Measurements from ENCODE around the gene TRAK1. TPM values are rescaled to one million over a fixed set of nuclear protein-coding genes. Genes with fewer than 3 reads are reported as not detected.

The TRAK1 gene
- total RNA-seq, 1 donor = 52.2 TPM

- DNase-seq (ENCODE audit: low read depth) = peak; percentile 37
- H3K4me3 ChIP-seq (ENCODE audit: low read depth, low read length) = no peak overlapping the region
- TF ChIP-seq CTCF (IDR thresholded peaks at IDR 0.05; ENCODE audit: insufficient read depth, low read depth, low read length) = peak; percentile 11
These were observed 123.6 kb downstream of the TRAK1 start for GRCh38 chr3:42214565-42215283.

DNA sequence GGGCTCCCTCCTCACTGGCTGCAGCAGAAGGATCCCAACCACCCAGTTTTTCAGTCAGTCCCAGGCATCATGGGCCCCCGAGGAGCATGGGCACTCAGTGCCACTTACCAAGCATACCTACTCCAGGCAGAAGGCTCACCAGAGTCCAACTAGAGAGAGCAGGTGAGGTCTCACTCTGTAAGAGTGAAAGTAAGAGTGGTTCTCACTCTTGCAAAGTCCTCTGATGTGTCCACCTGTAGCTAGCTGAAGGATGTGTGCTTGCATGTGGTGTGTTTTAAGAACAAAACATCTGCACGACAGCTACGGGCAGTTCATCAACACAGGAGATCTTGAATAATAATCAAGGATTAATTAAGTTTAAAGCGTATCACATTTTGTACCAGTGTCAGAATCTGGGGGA lies 125.1 kb downstream of the TRAK1 start:
- TF ChIP-seq CTCF (IDR thresholded peaks at IDR 0.05; ENCODE audit: insufficient read depth, low read depth, low read length) = no peak
- H3K4me3 ChIP-seq (ENCODE audit: low read depth, low read length) = no peak overlapping the region
- no peak for DNase-seq (ENCODE audit: low read depth)

DNA sequence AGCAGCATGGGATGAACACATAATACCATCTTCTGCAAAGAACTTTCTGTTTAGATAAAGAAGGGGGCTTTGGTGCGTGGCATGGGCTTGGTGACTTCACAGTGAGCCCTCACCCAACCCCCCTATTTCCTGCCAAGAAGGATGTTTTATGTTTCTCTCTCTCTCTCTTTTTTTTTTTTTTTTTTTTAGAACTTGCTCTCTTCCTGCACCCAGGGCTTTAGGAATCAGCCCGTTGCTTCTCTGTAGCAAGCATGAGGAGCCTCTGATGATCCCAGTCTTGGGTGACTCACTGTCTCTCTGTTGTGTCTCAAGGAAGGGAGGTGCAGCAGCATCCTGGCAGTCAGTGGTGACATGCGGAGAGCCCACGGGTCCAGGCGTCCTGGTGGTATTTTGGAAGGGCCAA lies 125.8 kb downstream of the TRAK1 start:
- H3K4me3 ChIP-seq (ENCODE audit: low read depth, low read length) = no peak overlapping the region
- DNase-seq (ENCODE audit: low read depth) = peak; percentile 50

DNA sequence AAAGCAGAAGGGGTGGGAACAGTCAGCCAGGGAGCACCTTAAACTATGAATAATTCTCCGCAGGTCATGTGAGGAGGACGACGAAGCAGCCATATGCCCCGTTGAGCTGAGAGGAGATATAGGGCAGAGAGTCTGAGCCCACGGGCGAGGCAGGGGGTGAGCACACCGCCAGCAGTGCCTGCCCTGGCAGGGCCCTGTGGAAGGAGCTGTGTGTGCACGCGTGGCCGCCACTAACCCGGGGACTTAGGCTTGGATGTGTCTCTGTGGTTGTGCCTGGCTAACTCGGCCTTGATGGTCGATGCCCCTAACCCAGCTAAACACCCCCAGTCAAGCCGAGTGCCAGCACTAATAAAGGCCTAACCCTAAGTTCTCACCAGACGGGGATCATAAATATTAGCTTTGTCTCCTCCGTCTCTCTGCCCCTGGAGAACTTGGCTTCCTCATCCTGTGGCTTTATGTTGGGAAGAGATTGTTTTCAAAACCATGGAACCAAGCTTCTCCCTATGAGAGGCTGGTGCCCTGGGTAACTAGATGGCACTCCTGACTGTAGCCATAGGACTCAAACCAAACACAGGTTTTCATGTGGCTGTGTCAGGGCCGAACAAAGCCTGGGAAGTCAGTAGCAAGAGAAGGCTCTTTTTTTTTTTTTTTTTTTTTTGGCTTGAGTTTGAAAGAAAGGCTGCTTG lies 129.4 kb downstream of the TRAK1 start:
- no peak for TF ChIP-seq CTCF (IDR thresholded peaks at IDR 0.05; ENCODE audit: insufficient read depth, low read depth, low read length)

More for the DNA sequence above, 125.8 kb downstream of the TRAK1 start:
- TF ChIP-seq CTCF (IDR thresholded peaks at IDR 0.05; ENCODE audit: insufficient read depth, low read depth, low read length) = no peak

GRCh38 chr3:42222942-42223693 lies 132.0 kb downstream of the TRAK1 start:
- H3K4me3 ChIP-seq (ENCODE audit: low read depth, low read length) = no peak overlapping the region
- no peak for DNase-seq (ENCODE audit: low read depth)
- TF ChIP-seq CTCF (IDR thresholded peaks at IDR 0.05; ENCODE audit: insufficient read depth, low read depth, low read length) = no peak

More for the DNA sequence above, 129.4 kb downstream of the TRAK1 start:
- DNase-seq (ENCODE audit: low read depth) = no peak
- H3K4me3 ChIP-seq (ENCODE audit: low read depth, low read length) = no peak overlapping the region

DNA sequence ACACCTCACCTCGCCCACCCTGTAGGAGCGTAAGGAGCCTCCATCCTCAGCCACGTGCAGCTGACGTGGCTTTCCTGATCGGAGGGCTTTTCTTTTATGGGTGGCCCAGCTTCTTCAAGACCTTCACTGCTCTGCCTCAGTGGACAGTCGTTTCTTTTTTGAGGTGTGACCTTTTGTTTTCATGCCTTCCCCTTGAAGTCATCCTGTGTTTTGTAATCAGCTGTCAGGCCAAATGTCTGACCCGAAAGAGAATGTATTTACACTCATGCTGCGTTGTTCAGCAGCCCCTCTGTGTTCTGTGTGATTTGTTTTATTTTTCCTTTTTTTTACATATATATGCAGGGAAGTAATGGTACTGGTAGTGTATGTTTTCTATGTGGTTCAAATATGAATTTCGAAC lies 133.0 kb downstream of the TRAK1 start:
- H3K4me3 ChIP-seq (ENCODE audit: low read depth, low read length) = no peak overlapping the region
- DNase-seq (ENCODE audit: low read depth) = peak; percentile 35
- no peak for TF ChIP-seq CTCF (IDR thresholded peaks at IDR 0.05; ENCODE audit: insufficient read depth, low read depth, low read length)
